VCaP (cell line): Measurements from ENCODE around the gene DEAF1.

Experiments
- H3K27ac ChIP-seq: fragments of 450-650 bp; 2 replicates; pipeline ENCODE4 v1.5.1; 2017
- CTCF ChIP-seq: fragments of 450-650 bp; conservative IDR thresholded peaks from 2 replicates; pipeline ENCODE4 v1.5.1; 2017; ENCODE audit warnings: mild to moderate bottlenecking, moderate library complexity

Gene DEAF1

GRCh38 chr11:691710-692590 is 3.1 kb downstream of the DEAF1 start:
- TF ChIP-seq CTCF, result no peak
- peak overlapping the region; percentile 36 for H3K27ac ChIP-seq

DNA sequence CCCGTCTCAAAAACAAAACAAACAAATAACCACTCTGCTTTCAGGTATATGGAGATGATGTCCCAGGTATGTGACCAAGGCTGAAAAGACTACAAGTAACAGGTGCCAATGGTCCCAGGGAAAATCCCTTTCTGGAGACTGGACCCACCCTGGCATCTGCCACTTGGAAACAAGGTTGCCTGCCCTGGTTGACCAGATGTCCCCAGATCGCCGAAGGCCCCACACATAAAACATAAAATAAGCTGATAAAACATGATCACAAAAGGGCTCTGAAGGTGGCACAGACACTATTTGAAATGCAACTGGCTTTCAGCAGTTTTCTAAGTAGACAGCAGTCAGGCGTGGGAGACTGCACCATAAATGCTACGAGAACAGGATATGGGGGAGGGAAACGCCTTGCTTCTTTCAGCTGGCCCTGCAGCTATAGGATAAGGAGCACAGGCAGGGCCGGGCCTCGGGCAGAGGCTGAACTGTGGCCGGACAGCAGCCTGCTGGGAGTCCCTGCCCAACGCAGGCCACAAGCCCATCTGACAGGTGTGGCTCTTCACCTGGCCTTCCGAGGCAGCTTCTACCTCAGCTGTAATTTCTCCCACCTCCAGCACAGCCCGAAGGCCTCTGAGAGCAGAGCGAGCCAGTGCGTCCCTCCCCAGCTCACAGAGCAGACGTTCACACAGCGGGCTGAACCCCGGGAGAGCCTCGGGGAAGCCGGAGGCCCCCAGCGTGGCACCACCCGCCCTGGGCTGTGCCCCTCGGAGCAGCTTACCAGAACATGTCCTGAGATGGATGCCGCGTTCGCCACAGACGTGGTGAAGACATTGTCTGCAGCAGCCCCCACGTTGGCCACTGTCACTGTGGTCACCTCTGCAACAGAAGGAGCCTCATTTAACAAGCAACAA is 4.0 kb downstream of the DEAF1 start:
- TF ChIP-seq CTCF, result no peak
- peak overlapping the region; percentile 36 for H3K27ac ChIP-seq

DNA sequence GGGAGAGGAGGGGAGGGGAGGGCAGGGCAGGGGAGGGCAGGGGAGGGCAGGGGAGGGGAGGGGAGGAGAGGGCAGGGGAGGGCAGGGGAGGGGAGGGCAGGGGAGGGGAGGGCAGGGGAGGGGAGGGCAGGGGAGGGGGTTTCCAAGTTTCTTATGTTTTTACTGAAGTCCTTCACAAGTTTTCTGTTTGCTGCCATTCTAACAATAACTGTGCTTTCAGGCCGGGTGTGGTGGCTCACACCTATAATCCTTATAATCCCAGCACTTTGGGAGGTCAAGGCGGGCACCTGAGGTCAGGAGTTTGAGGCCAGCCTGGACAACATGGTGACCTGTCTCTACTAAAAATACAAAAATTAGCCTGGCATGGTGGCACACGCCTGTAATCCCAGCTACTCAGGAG is 4.8 kb downstream of the DEAF1 start:
- peak overlapping the region; percentile 36; the same call in 1 of the 2 replicates for H3K27ac ChIP-seq

- TF ChIP-seq CTCF, result no peak
- H3K27ac ChIP-seq, result peak overlapping the region; percentile 45
Observed at GRCh38 chr11:689625-690024, 5.4 kb downstream of the DEAF1 start.

- no peak for TF ChIP-seq CTCF
- H3K27ac ChIP-seq, result no peak overlapping the region
Observed at GRCh38 chr11:688681-689080, 6.3 kb downstream of the DEAF1 start.

DNA sequence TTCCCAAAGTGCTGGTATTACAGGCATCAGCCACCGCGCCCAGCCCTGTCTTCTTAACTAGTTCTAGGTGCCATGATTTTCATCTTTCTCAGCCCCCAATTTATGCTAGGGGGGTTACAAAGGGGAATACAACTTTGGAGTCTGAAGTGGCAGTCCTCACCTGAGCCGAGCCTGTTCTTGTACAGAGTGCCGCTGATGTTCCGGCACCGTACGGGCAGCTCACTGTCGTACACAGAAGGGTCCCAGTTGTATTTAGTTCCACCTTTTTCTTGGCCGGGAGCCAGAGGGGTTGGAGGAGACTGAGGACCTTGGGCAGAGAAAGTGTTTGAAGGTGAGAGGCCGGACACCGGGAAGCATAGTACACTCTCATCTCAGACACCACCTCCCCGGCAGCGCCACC is 7.3 kb downstream of the DEAF1 start:
- no peak for TF ChIP-seq CTCF
- no peak overlapping the region for H3K27ac ChIP-seq

GRCh38 chr11:686451-687243 is 8.4 kb downstream of the DEAF1 start:
- no peak for TF ChIP-seq CTCF

More at GRCh38 chr11:686451-687243, 8.4 kb downstream of the DEAF1 start:
- H3K27ac ChIP-seq, result no peak overlapping the region
